Natural killer cell treated with Interleukin-12 subunit alpha and Interleukin-12 subunit beta and Interleukin-15 and Interleukin-18, amount 100 ng/mL, for 72 hours (primary cell): ENCODE data around the gene SPRR5. TPM values are rescaled to one million over a fixed set of nuclear protein-coding genes. Genes with fewer than 3 reads are reported as not detected.

Experiments used
- ATAC-seq, 2 donors: fragments of 150-1000 bp; cut with Tn5 transposase in 1 of 2; sonication (Bioruptor Pico), chemical (Tn5 transposase) in 1 of 2; 2 replicates each; pipeline ENCODE4 v1.10.0; 2021
- DNase-seq: peaks from one replicate; pipeline ENCODE4 v3.0.0; 2022; ENCODE audit warnings: low spot score
- H3K27ac Mint-ChIP-seq, 2 donors: 1 replicate in 1 of 2; 2 replicates in 1 of 2; pipeline ENCODE4 v1.8.0; 2022; ENCODE audit warnings: mixed read lengths in 2 of 2, mild to moderate bottlenecking in 1 of 2, moderate library complexity in 1 of 2
- H3K27me3 Mint-ChIP-seq, 2 donors: 1 replicate in 1 of 2; 2 replicates in 1 of 2; pipeline ENCODE4 v1.8.0; 2022; ENCODE audit warnings: mixed read lengths in 2 of 2
- H3K36me3 Mint-ChIP-seq: one replicate; pipeline ENCODE4 v1.8.0; 2022; ENCODE audit warnings: mixed read lengths
- H3K4me1 Mint-ChIP-seq, 2 donors: 1 replicate in 1 of 2; 2 replicates in 1 of 2; pipeline ENCODE4 v1.8.0; 2022; ENCODE audit warnings: low read depth in 2 of 2, mixed read lengths in 2 of 2, mild to moderate bottlenecking in 1 of 2
- H3K4me3 Mint-ChIP-seq: one replicate; pipeline ENCODE4 v1.8.0; 2022; ENCODE audit warnings: mixed read lengths
- H3K9me3 Mint-ChIP-seq: 2 replicates; pipeline ENCODE4 v1.8.0; 2022; ENCODE audit warnings: mixed read lengths
- total RNA-seq, 2 donors: library from RNA; stranded (reverse); gene quantifications; one replicate each; pipeline ENCODE4 v1.2.3, GENCODE V29; 2022

Gene SPRR5
- total RNA-seq, 2 donors from 2014 or later, result not detected

GRCh38 chr1:152980676-152981075, 33.7 kb downstream of the SPRR5 start:
- DNase-seq (no peak), ATAC-seq (no peak)
- Mint-ChIP-seq H3K27ac (no peak overlapping the region), H3K9me3 (no peaks in the 10 kb centered on the region), H3K27me3 (peaks cover 23 to 54% of the 10 kb centered on the region in 2 donors), H3K4me1 (no peaks in the 10 kb centered on the region), H3K4me3 (no peak overlapping the region), H3K36me3 (no peaks in the 10 kb centered on the region)

DNA sequence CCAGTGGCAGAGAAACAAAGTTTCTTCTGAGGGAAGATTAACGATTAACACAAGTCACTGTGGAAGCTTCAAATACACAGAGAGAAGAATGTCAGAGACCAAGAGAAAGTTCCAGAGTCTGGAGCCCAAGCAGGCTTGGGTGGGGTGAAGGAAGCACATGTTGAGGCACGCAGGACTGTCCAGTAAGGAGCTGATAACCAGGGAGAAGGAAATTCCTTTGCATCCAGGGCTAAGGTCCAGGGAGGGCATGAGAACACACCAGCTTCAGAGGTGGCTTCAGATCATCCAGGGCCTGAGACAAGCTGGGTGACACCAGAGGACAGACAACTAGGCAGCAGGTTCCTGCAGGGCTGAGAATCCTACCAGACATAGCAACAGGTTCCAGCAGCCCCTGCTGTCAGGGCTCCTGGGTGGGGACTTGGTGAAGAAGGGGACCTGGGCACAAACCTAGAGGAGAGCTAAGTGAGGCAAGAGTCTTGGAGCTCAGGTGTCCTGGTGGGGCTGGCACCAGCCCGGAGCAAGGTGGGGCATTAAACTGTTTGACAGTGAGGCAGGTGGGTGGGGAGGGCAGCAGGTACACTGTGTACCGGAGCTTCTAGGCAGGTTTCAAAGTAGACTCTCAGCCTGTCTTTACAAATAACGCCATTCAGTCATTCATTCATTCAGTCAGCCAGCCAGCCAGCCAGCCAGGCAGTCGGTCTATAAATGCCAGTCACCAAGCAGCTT, 34.3 kb downstream of the SPRR5 start:
- Mint-ChIP-seq H3K4me3 (no peak overlapping the region), H3K36me3 (no peaks in the 10 kb centered on the region), H3K27me3 (peaks cover 21 to 54% of the 10 kb centered on the region in 2 donors), H3K4me1 (no peaks in the 10 kb centered on the region), H3K9me3 (peaks cover 3% of the 10 kb centered on the region), H3K27ac (no peak overlapping the region)
- ATAC-seq (no peak), DNase-seq (no peak)

DNA sequence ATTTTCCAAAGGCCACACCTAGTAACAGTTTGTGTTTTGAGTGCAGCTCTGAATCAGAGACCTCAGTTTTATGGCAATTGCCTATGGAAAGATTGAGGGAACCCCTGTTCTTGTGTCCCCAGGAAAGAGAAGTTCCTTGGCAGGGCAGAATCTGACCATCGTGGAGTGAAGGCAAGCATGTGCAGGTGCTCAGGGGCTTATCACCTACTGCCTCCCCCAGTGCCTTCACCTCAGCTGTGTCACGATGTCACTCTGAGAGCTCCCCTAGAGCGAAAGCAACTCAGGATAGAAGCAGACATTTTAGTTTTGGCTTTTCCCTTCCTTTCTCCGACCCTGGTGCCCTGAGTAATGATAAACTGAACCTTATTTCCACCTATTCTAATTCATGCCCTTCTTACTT, 35.1 kb downstream of the SPRR5 start:
- Mint-ChIP-seq H3K27me3 (peaks cover 25 to 52% of the 10 kb centered on the region in 2 donors), H3K36me3 (no peaks in the 10 kb centered on the region), H3K4me3 (no peak overlapping the region), H3K27ac (no peak overlapping the region), H3K4me1 (no peaks in the 10 kb centered on the region), H3K9me3 (peaks cover 4% of the 10 kb centered on the region)
- ATAC-seq, result no peak
- no peak for DNase-seq

GRCh38 chr1:152983234-152983633, 36.2 kb downstream of the SPRR5 start:
- no peak overlapping the region for H3K4me3 Mint-ChIP-seq
- ATAC-seq, result no peak
- peaks cover 31 to 46% of the 10 kb centered on the region in 2 donors for H3K27me3 Mint-ChIP-seq
- DNase-seq, result no peak
- peaks cover 4% of the 10 kb centered on the region for H3K9me3 Mint-ChIP-seq
- H3K27ac Mint-ChIP-seq, result no peak overlapping the region
- H3K4me1 Mint-ChIP-seq, result no peaks in the 10 kb centered on the region
- no peaks in the 10 kb centered on the region for H3K36me3 Mint-ChIP-seq

- H3K9me3 Mint-ChIP-seq, result peaks cover 4% of the 10 kb centered on the region
- H3K27me3 Mint-ChIP-seq, result peaks cover 36 to 46% of the 10 kb centered on the region in 2 donors
- no peak within 1 kb of the TSS for H3K27ac Mint-ChIP-seq
- no peak for DNase-seq
- no peaks in the 10 kb centered on the region for H3K36me3 Mint-ChIP-seq
- no peak for ATAC-seq
- H3K4me3 Mint-ChIP-seq, result no peak within 1 kb of the TSS
- no peaks in the 10 kb centered on the region for H3K4me1 Mint-ChIP-seq
Measured at GRCh38 chr1:152983743-152984142, 36.7 kb downstream of the SPRR5 start, which contains the start of gene SPRR1A. Gene SPRR1A (plus strand): TSS chr1:152984081. CDS start chr1:152985231, 1,150 bp downstream.

- no peak overlapping the region for H3K4me3 Mint-ChIP-seq
- DNase-seq, result no peak
- no peak overlapping the region for H3K27ac Mint-ChIP-seq
- no peaks in the 10 kb centered on the region for H3K36me3 Mint-ChIP-seq
- peaks cover 32 to 39% of the 10 kb centered on the region in 2 donors for H3K27me3 Mint-ChIP-seq
- H3K9me3 Mint-ChIP-seq, result peaks cover 4% of the 10 kb centered on the region
- no peaks in the 10 kb centered on the region for H3K4me1 Mint-ChIP-seq
- no peak for ATAC-seq
Measured at GRCh38 chr1:152986578-152986977, 39.6 kb downstream of the SPRR5 start.

DNA sequence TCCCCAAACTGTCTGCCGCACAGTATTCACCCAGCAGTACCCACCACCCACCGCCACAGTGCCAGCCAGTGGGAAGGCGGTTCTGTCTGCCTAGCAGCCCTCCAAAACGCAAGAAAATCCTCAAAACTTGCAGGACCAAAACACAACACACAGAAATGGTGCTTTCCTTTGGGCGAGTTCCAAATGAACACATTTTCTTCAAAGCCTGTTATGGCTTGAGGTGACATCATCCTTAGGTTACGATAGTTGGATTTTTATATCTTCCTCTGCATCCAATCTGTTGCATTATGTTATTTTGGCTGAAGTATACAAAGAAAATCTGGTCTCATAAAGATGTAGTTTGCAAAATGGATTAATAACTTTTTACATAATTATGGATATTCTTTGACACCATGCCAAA, 46.2 kb downstream of the SPRR5 start:
- no peaks in the 10 kb centered on the region for H3K4me1 Mint-ChIP-seq
- no peak for ATAC-seq
- H3K4me3 Mint-ChIP-seq, result no peak overlapping the region
- H3K36me3 Mint-ChIP-seq, result no peaks in the 10 kb centered on the region
- DNase-seq, result no peak
- no peaks in the 10 kb centered on the region for H3K9me3 Mint-ChIP-seq
- H3K27ac Mint-ChIP-seq, result no peak overlapping the region
- peaks cover 24 to 36% of the 10 kb centered on the region in 2 donors for H3K27me3 Mint-ChIP-seq

GRCh38 chr1:152995842-152996241, 48.8 kb downstream of the SPRR5 start:
- Mint-ChIP-seq H3K27me3 (peaks cover 19 to 48% of the 10 kb centered on the region in 2 donors), H3K27ac (no peak overlapping the region), H3K36me3 (no peaks in the 10 kb centered on the region), H3K9me3 (no peaks in the 10 kb centered on the region), H3K4me1 (no peaks in the 10 kb centered on the region), H3K4me3 (no peak overlapping the region)
- no peak for DNase-seq
- ATAC-seq, result no peak

DNA sequence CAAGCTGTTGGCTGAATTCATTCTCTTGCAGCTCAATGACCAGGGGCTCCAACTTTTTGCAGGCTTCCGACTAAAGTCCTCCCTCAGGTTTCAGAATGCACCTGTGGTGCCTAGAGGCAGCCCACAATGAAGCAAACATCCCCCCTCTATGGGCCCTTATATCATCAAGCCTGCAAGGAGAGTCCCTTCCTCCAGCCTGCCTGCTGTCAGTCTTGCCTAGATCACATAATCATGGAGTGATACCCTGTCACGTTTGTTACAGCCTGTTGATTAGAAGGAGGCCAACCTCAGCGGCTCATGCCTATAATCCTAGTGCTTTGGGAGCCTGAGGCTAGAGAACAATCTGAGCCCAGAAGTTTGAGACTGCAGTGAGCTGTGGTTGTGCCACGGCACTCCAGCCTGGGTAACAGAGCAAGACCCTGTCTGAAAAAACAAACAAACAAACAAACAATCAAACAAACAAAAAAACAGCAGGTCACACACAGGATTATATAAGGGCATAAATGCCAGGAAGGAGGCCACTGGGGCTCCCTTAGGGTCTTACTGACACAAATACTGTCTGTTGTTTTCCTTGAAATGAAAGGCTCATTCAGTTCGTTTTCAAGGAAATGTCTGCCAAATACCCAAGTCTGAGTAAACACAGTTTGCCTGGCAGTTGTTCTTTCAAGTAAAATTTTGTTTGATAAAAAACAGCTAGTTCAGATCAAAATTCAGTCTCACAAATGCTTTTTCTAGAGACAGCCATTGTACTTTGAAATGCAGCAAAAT, 49.8 kb downstream of the SPRR5 start:
- ATAC-seq, result no peak
- H3K4me3 Mint-ChIP-seq, result no peak overlapping the region
- no peaks in the 10 kb centered on the region for H3K36me3 Mint-ChIP-seq
- DNase-seq, result no peak
- peaks cover 15 to 44% of the 10 kb centered on the region in 2 donors for H3K27me3 Mint-ChIP-seq
- H3K4me1 Mint-ChIP-seq, result no peaks in the 10 kb centered on the region
- H3K9me3 Mint-ChIP-seq, result no peaks in the 10 kb centered on the region
- no peak overlapping the region for H3K27ac Mint-ChIP-seq

DNA sequence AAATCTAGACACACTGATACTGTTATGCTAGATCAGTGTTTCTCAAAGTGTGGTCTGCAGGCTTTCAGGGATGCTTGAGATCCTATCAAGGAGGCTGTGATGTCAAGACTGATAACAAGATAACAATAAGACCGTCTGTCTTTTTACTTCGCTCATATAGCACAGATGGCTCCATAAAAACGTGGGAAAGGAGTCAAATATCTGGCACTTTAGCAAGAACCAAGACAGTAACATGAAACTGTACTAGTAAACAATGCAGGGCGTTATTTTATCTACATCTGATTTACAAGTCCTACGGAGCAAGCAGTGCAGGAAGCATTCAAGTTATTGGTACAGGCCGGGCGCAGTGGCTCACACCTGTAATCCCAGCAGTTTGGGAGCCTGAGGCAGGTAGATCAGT, 50.9 kb downstream of the SPRR5 start:
- H3K27me3 Mint-ChIP-seq, result peaks cover 15 to 49% of the 10 kb centered on the region in 2 donors

GRCh38 chr1:152998476-152998875, 51.5 kb downstream of the SPRR5 start:
- no peak for DNase-seq
- ATAC-seq, result no peak
- Mint-ChIP-seq H3K4me3 (no peak overlapping the region), H3K27ac (no peak overlapping the region), H3K4me1 (no peaks in the 10 kb centered on the region), H3K36me3 (no peaks in the 10 kb centered on the region), H3K9me3 (no peaks in the 10 kb centered on the region), H3K27me3 (peaks cover 16 to 49% of the 10 kb centered on the region in 2 donors)

More for the DNA sequence above, 50.9 kb downstream of the SPRR5 start:
- no peaks in the 10 kb centered on the region for H3K36me3 Mint-ChIP-seq
- H3K4me1 Mint-ChIP-seq, result no peaks in the 10 kb centered on the region
- H3K27ac Mint-ChIP-seq, result no peak overlapping the region
- no peaks in the 10 kb centered on the region for H3K9me3 Mint-ChIP-seq
- DNase-seq (no peak), ATAC-seq (no peak)
- H3K4me3 Mint-ChIP-seq, result no peak overlapping the region

Other genes with a start within 250 kb of the SPRR5 start
- not detected for gene LCE2A, start 248.9 kb upstream of the SPRR5 start, total RNA-seq
- not detected for gene LCE4A, start 239.0 kb upstream of the SPRR5 start, total RNA-seq
- gene KPRP, start 189.2 kb upstream of the SPRR5 start, total RNA-seq, result not detected
- gene LCE1F, start 172.1 kb upstream of the SPRR5 start, total RNA-seq, result not detected
- not detected for gene LCE1E, start 160.9 kb upstream of the SPRR5 start, total RNA-seq
- not detected for gene LCE1D, start 150.5 kb upstream of the SPRR5 start, total RNA-seq
- not detected for gene LCE1C, start 140.6 kb upstream of the SPRR5 start, total RNA-seq
- not detected for gene LCE1B, start 135.2 kb upstream of the SPRR5 start, total RNA-seq
- not detected for gene LCE1A, start 119.7 kb upstream of the SPRR5 start, total RNA-seq
- gene LCE6A, start 104.3 kb upstream of the SPRR5 start, total RNA-seq, result not detected
- gene LCE7A, start 87.2 kb upstream of the SPRR5 start, total RNA-seq, result not detected
- gene SMCP, start 68.9 kb upstream of the SPRR5 start, total RNA-seq, result not detected
- not detected for gene IVL, start 38.7 kb upstream of the SPRR5 start, total RNA-seq
- gene SPRR4, start 23.4 kb downstream of the SPRR5 start, total RNA-seq, result not detected
- gene SPRR1A, start 36.9 kb downstream of the SPRR5 start, total RNA-seq, result not detected
- gene SPRR3, start 54.5 kb downstream of the SPRR5 start, total RNA-seq, result not detected
- gene SPRR1B, start 84.0 kb downstream of the SPRR5 start, total RNA-seq, result not detected
- not detected for gene SPRR2D, start 93.9 kb downstream of the SPRR5 start, total RNA-seq
- gene SPRR2A, start 110.3 kb downstream of the SPRR5 start, total RNA-seq, result not detected
- gene SPRR2B, start 124.4 kb downstream of the SPRR5 start, total RNA-seq, result not detected
- not detected for gene SPRR2E, start 147.3 kb downstream of the SPRR5 start, total RNA-seq
- not detected for gene SPRR2F, start 166.3 kb downstream of the SPRR5 start, total RNA-seq
- not detected for gene SPRR2G, start 203.7 kb downstream of the SPRR5 start, total RNA-seq